Measurements from ENCODE around the gene FBXO46.

Gene FBXO46

GRCh38 chr19:45717131-45717982 is 13.3 kb downstream of the FBXO46 start:
- H3K27ac ChIP-seq, result peak overlapping the region; percentile 90
- no peak for TF ChIP-seq CTCF (conservative IDR thresholded peaks at IDR 0.05)
- no peak for TF ChIP-seq ZFX (IDR thresholded peaks at IDR 0.05)

DNA sequence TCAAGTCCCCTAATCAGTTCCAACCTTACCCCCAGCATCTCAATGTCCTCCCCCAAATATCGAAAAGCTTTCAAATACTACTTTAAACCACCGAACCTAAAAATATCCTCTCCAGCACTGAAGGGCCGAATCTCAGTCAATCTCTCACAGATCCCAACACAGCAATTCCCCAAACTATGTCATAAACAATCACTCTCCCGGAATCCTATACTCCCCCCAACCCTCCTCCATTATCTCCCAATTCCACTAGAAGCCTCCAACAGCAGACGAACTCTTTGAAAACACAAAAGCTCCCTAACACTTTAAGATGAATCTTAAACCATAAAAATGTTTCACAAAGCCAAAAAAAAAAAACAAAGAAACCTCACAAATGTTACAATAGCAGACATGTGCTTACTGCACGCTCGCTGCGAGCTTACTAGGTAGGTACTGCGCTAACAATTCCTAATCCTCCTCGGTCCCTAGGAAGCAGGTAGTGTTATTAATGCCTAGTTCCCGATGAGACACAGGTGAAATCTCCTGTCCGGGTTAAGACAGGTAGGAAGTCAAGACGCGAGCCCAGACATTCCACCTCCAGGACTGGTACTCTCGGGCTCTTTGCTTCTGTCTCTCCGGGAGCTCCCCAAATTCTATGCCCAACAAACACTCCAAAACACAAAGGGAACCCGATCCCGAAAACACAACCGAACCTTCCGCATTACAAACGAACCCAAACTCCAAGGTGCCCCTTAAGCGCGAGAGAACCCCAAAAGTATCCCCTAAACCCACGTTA is 14.2 kb downstream of the FBXO46 start:
- TF ChIP-seq ZFX (IDR thresholded peaks at IDR 0.05) (no peak), CTCF (conservative IDR thresholded peaks at IDR 0.05) (no peak)
- peak overlapping the region; percentile 90 for H3K27ac ChIP-seq

DNA sequence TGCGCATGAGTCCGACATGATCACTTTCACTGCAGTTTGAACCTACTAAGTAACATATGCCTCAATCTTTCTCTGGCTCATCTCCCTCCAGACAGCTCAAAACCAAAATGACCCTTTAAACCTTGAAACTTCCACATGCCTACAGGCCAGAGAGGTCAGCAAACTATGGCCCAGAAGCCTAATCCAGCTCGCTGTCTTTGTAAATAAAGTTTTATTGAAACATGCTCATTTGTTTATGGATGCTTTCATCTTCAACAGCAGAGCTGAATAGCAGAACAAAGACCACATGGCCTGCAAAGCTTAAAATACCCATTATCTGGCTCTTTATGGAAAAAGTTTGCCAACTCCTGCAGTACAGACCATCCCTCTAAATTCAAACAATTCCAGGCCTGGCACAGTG is 15.6 kb downstream of the FBXO46 start:
- H3K27ac ChIP-seq, result no peak overlapping the region
- TF ChIP-seq CTCF (conservative IDR thresholded peaks at IDR 0.05) (no peak), ZFX (IDR thresholded peaks at IDR 0.05) (no peak)

- no peak overlapping the region for H3K27ac ChIP-seq
- no peak for TF ChIP-seq ZFX (IDR thresholded peaks at IDR 0.05)
- TF ChIP-seq CTCF (conservative IDR thresholded peaks at IDR 0.05), result no peak
These were observed 17.6 kb downstream of the FBXO46 start for GRCh38 chr19:45713141-45713540.

GRCh38 chr19:45712699-45713067 is 18.0 kb downstream of the FBXO46 start:
- H3K27ac ChIP-seq, result no peak overlapping the region
- TF ChIP-seq CTCF (conservative IDR thresholded peaks at IDR 0.05) (no peak), ZFX (IDR thresholded peaks at IDR 0.05) (no peak)

GRCh38 chr19:45711851-45712698 is 18.6 kb downstream of the FBXO46 start:
- no peak overlapping the region for H3K27ac ChIP-seq

More at GRCh38 chr19:45711851-45712698, 18.6 kb downstream of the FBXO46 start:
- TF ChIP-seq ZFX (IDR thresholded peaks at IDR 0.05) (no peak), CTCF (conservative IDR thresholded peaks at IDR 0.05) (no peak)
